Embryonic facial prominence (tissue), 1 donor: ENCODE results near the gene ERBB4.

Source experiments
- DNase-seq: peaks from one replicate; pipeline ENCODE4 v3.0.0-alpha.2; 2016; ENCODE audit errors: extremely low spot score

ERBB4 gene

DNA sequence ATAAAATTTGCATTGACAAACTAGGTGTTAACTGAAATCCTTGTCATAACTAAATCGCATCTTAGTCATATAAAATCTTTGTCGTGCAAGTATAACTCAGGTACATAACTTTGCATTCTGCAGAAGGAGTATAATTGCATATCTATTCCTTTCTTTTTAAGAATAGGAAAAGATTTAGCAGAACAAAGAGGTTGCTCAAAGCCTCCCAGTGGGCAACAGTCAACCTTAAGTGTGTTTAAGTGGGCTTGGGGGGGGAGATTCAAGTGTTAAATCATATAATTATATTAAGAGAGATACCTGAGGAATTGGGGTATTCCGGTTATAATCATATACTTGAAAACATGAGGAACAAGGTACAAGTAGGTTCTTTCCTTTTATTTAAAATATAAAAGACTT, 1068.9 kb downstream of the ERBB4 start:
- no peak for DNase-seq

DNA sequence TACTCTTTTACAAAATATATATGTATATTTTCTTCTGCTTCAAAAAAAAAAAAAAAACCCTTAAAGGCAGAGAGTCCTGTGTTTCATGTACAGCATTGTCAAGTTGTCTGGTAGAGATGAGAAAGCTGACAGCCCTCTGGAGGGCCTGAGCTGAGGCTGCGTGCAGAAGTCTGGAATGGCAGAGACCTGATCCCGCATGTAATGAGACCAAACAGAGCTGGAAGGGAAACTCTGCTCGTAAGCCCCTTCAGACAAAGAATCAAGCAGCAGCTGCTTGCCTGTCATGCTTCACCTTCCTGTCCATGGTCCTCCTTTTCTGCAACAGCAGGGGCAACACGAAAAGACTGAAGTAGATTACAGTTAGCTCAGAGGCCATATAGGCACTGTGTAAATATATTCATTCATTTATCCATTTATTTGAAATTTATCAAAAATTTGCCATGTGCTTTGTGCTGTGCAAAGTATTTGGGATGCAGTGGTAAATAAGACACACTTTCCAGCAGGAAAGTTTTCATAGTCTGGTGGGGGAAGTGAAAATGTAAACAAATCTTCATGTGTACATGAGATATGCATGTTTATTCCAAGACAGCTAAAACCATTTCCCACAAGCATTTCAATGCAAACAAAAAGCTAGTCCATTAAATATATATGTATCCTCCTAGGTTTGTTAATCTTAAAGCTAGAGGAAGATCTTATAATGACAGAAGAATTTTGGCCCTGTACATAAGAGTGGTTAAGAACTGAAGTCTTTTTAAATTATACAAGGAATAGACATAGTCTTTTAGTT, 1069.5 kb downstream of the ERBB4 start:
- no peak for DNase-seq

DNA sequence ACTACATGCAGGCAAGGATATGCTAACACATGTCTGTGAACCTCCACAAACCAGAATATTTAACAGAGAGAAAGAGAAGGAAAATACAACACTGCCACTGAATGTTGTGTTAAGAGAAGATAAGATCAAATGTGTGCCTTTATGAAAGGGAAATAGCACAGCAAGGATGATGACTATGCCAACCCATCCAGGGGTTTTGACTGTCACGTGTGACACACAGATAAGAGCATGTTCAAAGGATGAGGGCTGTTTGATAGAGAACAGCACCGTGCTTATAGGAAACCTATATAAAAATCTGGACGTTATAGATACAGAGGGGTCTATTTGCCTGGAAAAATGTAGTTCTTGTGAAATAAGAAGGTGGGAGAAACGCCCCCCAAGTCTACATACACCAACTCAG, 1070.4 kb downstream of the ERBB4 start:
- no peak for DNase-seq

DNA sequence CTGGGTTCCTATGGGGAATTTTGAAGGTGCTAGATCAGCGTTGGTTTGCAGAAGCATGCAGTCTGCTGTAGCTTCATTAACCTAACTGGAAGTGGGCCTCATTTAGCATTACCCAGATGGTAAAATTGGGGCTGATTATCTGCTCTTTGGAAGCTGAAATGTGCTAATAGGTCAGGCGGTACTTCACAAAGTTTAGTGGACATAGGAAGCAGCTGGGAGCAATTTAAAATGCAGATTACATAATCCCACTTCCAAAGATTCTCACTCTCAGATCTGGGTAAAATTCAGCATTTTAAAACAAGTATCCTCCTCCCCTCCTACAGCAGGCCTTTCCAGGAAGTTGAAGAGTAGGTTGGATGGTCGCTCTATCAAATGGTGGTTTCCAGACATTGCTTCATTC, 1075.2 kb downstream of the ERBB4 start:
- no peak for DNase-seq

DNA sequence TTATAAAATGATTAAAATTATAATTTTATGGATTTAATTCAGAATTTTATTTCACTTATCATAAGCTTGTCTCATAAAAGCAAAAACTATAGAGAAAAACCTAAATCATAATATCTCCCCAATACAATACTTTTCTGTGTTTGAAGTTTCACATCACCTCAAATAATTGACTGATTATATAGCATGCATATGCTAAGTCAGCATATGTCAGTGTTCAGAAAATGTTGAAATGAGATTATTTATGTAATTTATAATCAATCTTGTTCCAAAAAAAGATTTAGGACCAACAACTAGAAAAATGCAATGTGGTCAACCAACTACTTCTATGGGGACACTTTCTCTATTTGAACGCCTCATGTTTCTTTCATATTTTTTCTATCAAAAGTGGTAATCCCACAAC, 1079.6 kb downstream of the ERBB4 start:
- no peak for DNase-seq

DNA sequence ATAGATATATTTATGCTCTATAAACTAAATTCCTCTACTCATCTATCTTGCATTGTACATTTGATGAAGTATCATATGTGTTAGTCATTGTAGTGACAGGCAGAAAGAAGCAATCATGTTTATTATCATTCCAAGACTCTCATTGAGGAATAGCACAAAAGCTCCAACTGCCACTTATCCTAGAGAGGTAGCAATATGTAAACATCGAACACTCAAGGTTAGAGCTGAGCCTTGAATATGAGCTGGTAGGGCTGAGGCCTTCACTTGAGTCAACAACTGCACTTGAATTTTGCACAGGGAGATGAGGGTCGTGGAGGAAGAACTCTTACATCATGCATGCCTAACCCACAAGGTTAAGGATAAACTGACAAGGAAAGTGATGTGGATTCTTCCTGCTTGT, 1081.3 kb downstream of the ERBB4 start:
- no peak for DNase-seq

DNA sequence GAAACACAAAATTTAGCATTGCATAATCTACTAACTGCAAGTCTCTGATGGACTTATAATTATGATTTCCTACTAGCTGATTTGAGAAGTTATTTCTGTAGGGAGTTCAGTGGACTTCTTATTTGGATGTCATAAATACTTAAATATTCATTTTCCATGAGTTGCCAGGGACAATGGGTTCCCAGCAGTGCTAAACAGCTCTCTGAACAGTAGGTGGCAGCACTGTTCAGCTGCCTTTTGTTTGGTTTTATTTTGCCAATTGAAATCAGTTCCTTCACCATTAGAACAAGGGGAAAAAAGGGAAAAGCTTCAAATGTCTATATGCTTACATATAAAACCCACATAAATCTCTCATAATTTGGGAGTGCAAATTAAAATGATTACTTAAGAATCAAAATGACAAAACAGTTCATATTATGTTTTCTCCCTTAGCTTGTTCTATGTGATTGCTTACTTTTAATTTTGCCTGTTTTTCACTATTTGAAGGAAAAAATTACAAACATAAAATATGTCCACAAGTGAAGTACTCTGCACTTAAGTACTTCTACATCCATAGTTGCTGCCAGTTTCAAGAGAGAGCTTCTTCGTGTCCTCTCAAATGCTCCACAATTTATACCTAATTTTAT, 1083.3 kb downstream of the ERBB4 start:
- no peak for DNase-seq

DNA sequence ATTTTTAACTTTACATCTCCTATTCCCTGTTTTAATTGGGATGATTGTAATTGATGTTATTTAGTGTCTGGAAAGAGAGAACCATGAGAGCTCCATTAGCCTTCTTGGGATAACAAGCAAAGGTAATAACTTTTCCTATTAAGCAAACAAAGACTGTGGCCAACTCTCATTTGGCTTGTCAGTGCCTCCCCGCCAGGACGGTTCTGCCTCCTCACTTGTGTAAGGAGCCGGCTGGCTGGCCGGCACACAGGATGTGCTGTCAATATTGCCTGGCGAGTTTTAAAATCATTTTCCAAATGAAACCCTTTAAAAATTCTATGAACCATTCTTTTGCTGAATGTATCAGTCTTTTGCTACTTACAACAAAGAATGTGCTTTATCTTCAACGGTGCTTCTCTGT, 1083.9 kb downstream of the ERBB4 start:
- DNase-seq = no peak

DNA sequence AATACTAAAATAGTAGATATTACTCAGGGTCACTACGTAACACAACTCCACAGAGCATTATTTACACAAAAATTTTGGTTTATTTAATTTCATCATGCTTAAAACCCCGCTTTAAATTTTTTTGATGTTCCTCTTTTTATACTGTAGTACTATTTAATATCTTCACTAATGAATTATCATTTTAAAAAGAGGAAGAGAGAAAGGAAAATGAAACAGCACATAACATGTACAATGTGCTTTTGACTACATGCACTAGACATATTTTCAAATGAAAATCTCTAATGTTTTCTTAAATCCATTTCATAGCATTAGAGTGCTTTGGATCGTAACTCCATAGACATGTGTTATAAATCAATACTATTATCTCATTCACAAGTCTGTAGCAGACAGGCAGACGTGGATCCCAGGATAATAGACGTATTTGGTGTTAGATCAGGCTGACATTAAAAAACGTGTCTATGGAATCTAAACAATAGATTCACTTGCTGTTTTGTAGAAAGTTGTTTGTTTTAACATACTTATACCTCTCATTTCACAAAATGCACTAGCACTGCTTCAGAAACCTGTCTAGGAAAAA, 1085.2 kb downstream of the ERBB4 start:
- DNase-seq = no peak

DNA sequence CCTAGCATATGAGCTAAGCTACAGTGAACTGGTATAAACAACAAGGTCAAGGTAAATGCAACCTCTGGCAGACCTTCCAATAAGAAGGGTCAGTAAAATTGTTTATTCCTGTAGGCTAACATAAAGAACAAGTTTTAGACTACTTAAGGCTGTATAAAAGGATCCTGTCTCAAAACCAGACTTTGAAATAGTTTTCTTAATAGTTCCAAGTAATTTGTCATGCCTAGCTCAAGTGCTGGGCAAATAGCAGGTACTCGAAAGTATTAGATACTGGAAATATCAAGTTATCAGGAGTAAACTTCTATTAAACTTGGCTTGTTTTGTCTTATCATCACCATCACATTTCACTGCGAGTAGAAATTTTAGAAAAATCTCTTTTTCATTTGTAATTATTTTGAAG, 1087.0 kb downstream of the ERBB4 start:
- no peak for DNase-seq

DNA sequence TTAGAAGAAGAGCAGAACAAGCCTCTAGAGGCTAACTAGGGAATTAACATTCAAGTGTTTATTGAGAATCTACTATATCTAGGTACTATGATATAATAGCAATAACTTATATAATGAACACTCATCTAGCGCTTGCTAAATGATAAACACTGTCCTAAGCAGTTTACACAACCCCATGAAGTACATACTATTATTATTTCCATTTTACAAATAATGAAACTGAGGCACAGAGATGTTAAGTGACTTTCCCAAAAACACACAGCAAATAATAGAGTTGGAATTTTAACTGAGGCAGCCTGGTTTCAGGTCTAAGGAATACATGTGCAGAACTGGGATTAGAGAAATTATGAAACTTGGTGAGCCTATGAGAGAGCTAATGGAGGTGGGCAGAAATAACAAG, 1088.8 kb downstream of the ERBB4 start:
- no peak for DNase-seq

DNA sequence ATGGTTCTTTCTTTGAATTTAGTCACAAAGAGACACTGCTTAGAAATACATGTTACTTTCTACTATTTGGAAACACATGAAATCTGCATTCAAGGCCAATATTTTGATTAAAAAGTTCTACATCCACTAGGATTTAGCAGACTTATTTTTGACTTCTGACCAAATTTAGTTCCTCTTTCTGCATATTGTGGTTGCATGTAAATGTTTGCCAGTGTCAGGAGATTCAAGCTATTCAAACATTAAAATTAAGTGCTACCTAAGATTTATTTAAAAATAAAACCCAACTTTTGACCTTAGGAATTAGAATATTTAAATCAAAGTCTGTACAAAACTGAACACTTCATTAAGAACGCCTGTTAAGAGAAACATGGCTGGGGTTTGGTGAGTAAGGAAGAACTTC, 1091.1 kb downstream of the ERBB4 start:
- no peak for DNase-seq

DNA sequence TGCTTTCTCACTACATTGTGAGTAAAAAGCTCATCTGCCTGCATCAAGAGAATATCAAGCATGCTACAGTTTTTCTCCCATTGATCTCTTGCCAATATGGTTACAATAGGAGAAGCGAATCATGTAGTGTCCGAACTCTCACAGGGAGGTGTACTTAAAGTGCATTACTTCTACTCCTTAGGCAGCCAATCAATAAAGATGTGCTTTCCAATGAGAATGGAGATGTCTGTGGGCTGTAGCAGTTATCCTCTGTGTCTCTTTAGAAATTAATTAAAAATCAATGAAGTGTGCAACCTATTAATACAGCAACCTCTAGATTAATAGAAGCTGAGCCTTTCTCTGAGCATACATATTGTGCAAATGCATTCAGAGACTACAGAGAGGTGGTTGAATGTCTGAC, 1098.5 kb downstream of the ERBB4 start:
- DNase-seq = no peak

DNA sequence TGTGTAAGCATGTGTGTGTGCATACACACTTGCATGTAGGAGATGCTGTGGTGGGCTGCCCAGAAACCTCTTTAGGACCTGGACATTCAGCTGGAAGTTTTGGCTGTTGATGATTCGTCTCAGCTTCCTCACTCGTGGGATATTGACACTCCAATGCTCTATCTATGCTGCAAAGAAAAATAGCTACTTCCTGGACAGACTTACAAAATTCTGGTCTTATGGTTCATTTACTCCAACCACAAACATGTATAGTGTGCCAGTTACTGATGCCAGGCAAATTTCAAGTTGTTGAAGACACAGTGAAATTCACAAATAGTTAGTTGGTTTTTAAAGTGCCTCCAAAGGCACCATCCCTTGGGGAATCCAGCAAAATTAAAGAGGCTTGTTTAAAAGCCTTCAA, 1099.6 kb downstream of the ERBB4 start:
- DNase-seq = no peak

DNA sequence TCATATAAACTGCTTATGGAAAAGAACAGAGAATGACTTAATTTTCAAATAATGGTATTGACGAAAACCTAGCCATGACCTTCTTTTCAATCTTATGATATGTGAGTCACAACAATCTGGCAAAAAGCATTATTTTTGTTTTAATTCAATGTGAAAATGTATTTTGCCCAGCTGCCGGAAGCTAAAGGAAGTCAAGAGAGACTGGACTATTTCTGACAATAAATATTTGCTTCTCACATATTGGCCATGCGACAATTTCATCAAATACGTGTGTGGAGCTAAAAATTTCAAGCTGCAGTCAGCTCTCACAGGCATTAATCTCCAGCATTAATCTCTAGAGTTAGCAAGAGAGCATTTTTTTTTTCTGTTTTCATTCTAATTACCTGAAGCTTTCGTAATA, 1101.2 kb downstream of the ERBB4 start:
- no peak for DNase-seq

DNA sequence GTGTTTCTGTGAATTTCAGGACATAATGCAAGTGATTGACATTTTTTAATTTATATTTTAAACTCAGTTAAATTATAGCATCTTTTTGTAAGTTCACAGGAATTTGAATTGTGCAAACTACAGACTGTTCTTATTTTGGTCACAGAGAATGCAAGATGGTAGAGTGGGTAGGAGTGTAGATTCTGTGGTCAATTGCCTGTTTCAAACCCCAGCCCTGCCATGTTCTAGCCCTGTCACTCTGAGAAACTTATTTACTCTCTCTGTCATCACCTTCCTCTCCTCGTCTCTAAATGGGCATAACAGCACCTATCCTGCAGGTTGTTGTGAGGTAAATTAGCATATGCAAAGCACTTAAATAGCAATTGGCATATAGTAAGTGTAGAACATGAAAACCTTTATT, 1102.4 kb downstream of the ERBB4 start:
- DNase-seq = no peak

DNA sequence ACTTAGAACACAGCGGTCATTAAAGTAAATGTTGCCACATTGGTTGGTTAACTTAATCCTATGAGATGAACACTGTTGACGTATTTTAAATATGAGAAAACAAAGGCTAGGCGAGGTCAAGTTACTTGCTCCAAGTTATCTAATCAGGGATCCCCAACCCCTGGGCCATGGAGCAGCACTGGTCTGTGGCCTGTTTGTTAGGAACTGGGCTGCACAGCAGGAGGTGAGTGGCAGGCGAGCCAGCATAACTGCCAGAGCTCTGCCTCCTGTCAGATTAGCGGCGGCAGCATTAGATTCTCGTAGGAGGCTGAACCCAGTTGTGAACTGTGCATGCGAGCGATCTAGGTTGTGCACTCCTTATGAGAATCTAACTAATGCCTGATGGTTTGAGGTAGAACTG, 1103.3 kb downstream of the ERBB4 start:
- no peak for DNase-seq

DNA sequence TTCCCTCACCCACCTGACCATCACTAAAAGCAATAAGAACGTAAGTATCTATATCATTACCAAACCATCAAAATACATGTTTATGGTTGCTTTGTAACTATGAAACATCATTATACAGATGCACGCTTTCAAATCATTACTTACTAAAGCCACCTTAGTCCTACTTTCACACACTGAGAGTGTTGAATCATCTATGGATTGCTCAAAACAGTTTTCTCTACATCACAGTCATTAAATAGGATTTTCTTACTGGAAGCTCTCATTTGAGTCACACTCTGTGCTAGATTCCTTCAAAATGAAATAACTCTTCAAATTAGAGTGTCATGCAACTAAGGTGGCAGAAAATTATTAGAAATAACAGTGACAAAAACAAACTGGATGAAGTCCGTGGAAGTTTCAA, 1103.8 kb downstream of the ERBB4 start:
- DNase-seq = no peak

DNA sequence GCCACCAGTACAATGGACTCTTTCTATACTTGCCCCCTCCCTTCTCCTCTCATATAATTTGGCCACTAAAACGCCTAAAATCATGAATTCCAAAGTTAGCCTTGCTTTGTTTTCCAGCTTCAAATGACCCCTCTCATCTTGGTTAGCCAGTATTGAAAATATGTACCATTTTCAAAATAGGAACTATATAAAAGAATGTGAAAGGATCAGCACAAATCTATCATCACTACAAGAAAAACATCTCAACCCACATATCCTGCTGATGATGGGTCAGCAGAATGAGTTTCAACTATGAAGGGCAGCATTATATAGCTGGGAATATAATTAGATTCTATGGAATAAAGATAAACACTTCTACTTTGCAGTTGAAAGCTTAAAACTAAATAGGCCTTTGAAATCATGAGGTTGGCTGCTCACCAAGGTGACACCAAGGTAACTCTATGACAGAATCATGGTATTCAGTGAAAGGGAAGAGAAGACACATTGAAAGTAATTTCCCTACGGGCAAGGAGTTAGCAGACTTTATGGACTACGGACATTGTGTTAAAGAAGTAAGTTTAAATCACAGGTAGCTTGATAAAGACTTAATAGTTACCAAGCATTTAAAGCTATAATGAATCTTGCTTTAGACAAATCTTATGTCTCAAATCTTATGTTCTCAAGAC, 1109.2 kb downstream of the ERBB4 start:
- DNase-seq = no peak

DNA sequence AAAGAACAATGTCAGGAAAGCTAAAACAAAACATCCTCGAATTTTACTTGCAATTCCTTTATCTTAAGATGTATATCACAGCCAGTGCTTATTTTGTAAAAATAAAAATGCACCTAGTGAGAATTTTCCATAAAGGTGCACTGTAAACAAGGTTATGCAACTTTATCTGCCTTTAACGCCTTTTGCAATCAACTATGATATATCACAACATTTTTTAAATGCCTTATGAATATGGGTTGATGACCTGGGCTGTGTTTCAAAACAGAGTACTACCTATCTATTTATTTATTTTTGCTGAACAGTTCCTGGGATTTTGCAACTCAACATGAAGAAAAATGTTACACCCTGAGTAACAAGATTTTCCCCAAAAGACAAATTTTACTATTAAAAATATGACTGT, 1112.4 kb downstream of the ERBB4 start:
- DNase-seq = no peak

DNA sequence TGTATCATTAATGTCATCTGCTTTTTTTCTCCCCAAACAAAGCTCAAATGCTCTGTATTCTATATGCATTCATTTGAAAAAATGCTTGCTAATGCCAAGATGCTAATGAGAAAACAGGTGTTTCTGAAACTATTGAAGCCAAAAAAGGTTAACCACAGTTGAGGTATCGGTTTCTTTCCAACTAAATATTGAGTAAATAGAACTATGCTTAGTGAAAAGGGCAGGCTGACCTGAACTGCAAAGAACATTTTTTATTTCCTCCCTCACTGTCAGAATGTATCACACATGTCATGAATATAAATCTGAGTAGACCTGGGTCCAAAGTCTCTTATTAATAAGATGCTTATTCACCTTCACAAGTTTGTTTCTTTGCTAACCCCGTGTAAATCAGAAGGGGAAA, 1115.6 kb downstream of the ERBB4 start:
- DNase-seq = no peak

DNA sequence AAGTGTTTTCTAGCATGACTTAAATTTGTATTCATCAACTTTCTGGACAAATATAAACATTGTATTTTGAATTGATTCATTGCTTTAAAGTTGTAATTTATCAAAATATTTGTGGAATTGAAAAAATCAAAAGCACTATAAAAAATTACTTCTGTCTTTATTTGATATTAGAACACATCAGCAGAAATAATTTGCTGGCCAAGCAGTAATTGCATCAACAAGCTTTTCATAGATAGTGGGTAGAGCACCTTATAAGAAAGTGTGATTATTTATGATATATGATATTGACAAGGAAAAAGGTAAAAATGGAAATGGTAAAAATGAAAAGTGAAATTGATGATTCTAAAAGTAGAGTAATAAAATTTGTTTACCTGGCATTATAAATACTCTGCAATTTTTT, 1121.1 kb downstream of the ERBB4 start:
- no peak for DNase-seq

DNA sequence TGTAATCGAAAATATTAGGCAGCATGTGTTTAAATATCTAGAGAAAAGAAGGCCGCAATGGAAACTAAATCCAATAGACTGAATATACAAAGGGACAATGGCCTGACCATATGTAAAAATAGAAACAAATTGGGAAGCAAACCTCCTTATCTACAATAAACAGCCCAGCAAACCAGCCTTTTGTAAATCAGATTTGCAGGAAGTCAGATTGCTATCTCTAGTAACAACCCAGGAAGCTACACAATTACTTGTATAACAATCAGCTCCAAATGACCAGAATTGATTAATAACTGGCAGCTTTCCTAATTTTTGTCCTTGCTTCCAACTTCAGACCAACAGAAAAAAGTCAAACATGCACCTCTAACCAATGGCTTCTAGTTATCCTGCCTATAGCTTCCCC, 1122.2 kb downstream of the ERBB4 start:
- no peak for DNase-seq
